K562 (cell line): ENCODE measurements around the gene MRM2. TPM values are rescaled to one million over a fixed set of nuclear protein-coding genes. Genes with fewer than 3 reads are reported as not detected.

ENCODE experiments used
- ATAC-seq: fragments of 200-7000 bp; cut with Tn5 transposase; 3 replicates; pipeline ENCODE4 v1.9.1; 2020; ENCODE audit warnings: moderate library complexity
- BruUV-seq: library from RNA; stranded (reverse); fragments of 400-500 nt; replicated peaks from 2 replicates; lab custom pipeline; 2021; lab: Mats Ljungman, UMichigan
- CTCF ChIA-PET: fragments of 300-600 bp; formaldehyde crosslinking; extraction: SDS; loops from one replicate; lab custom pipeline; 2021; ENCODE audit warnings: low intra/inter-chr PET ratio; lab: Yijun Ruan, JAX
- POLR2A ChIA-PET: fragments of 300-600, 350-650 bp; sonication (Branson Sonifier 250); formaldehyde crosslinking; extraction: SDS; loops from one replicate; lab custom pipeline; 2021; ENCODE audit warnings: antibody characterized with exemption, inconsistent platforms; lab: Yijun Ruan, JAX
- DNase-seq, 4 experiments: peaks; one replicate each; pipeline versions ENCODE4 v3.0.0 to v3.0.0-alpha.2; 2011 to 2018; ENCODE audit warnings: low spot score in 3 of 4, mixed read lengths in 3 of 4; ENCODE audit errors: extremely low read depth in 1 of 4
- FAIRE-seq: peaks from 2 replicates; lab custom pipeline; 2011; peaks lifted over from hg19 to GRCh38; lab: Jason Lieb, UNC
- H2AFZ ChIP-seq: 2 replicates; pipeline ENCODE4 v1.6.0; 2011; ENCODE audit warnings: low read depth, low read length, control low read depth, inconsistent platforms
- H3K27ac ChIP-seq: fragments of 200-600 bp; 3 replicates; pipeline ENCODE4 v1.8.0; 2011; ENCODE audit warnings: low read depth, mild to moderate bottlenecking, control low read depth, inconsistent platforms, low read length, moderate library complexity, mixed read lengths; ENCODE audit errors: extremely low read depth
- H3K27me3 ChIP-seq, 2 experiments: fragments of 300-600 bp in 1 of 2; 2 replicates in 1 of 2; 3 replicates in 1 of 2; pipeline versions ENCODE4 v1.6.0 to v1.8.0; 2011; ENCODE audit warnings: inconsistent platforms in 2 of 2, low read length in 2 of 2, mild to moderate bottlenecking in 1 of 2, mixed read lengths in 1 of 2, moderate library complexity in 1 of 2; ENCODE audit not compliant: control insufficient read depth in 2 of 2, insufficient read depth in 2 of 2
- H3K36me3 ChIP-seq: fragments of 300-600 bp; 3 replicates; pipeline ENCODE4 v1.8.0; 2011; ENCODE audit warnings: mild to moderate bottlenecking, low read length, inconsistent platforms; ENCODE audit not compliant: control insufficient read depth, insufficient read depth
- H3K4me1 ChIP-seq, 2 experiments: fragments of 200-600 bp in 1 of 2; replicated peaks in 1 of 2; 2 replicates in 1 of 2; 3 replicates in 1 of 2; pipeline versions ENCODE4 v1.5.1 to v1.8.0; 2011; ENCODE audit warnings: inconsistent platforms in 2 of 2, low read length in 2 of 2, mild to moderate bottlenecking in 1 of 2, mixed read lengths in 1 of 2, moderate library complexity in 1 of 2; ENCODE audit not compliant: control insufficient read depth in 2 of 2, insufficient read depth in 2 of 2
- H3K4me2 ChIP-seq: 2 replicates; pipeline ENCODE4 v1.6.1; 2011; ENCODE audit warnings: low read length, control low read depth, inconsistent platforms, mixed read lengths; ENCODE audit not compliant: insufficient read depth
- H3K4me3 ChIP-seq: fragments of 200-600 bp; sonication (generic), shearing (Covaris generic); 2 replicates; pipeline ENCODE4 v1.5.1; 2016; ENCODE audit warnings: control low read depth, inconsistent platforms
- H3K79me2 ChIP-seq: fragments of 200-600 bp; 3 replicates; pipeline ENCODE4 v1.8.0; 2011; ENCODE audit warnings: low read length, inconsistent platforms; ENCODE audit not compliant: control insufficient read depth, insufficient read depth
- H3K9ac ChIP-seq, 2 experiments: 2 replicates each; pipeline versions ENCODE4 v1.6.0 to v1.6.1; 2011; ENCODE audit warnings: low read depth in 2 of 2, low read length in 2 of 2, control low read depth in 1 of 2, inconsistent platforms in 1 of 2, mild to moderate bottlenecking in 1 of 2, mixed read lengths in 1 of 2; ENCODE audit not compliant: insufficient read depth in 1 of 2
- H3K9me1 ChIP-seq: one replicate; pipeline ENCODE4 v1.6.0; 2011; ENCODE audit warnings: inconsistent platforms, mild to moderate bottlenecking, low read length, moderate library complexity; ENCODE audit not compliant: control insufficient read depth, insufficient read depth
- H3K9me3 ChIP-seq: replicated peaks from 2 replicates; pipeline ENCODE4 v1.5.1; 2011; ENCODE audit warnings: low read depth, low read length, inconsistent platforms; ENCODE audit not compliant: control insufficient read depth, insufficient read depth
- H4K20me1 ChIP-seq: replicated peaks from 2 replicates; pipeline ENCODE4 v1.6.1; 2011; ENCODE audit warnings: low read length, inconsistent platforms, mixed read lengths; ENCODE audit not compliant: control insufficient read depth, insufficient read depth
- HMG20A ChIP-seq: fragments of 450-650 bp; formaldehyde crosslinking; conservative IDR thresholded peaks from 2 replicates; pipeline ENCODE4 v1.4.0; 2020; ENCODE audit warnings: mild to moderate bottlenecking, mixed read lengths
- WGBS: fragments of 100-300 bp; shearing (Covaris generic); methylation state at CpG from one replicate; pipeline ENCODE4 v1.1.6; 2016; ENCODE audit warnings: low coverage, mixed read lengths; ENCODE audit not compliant: insufficient coverage; ENCODE audit errors: missing lambda C conversion rate; 5-methylcytosine and 5-hydroxymethylcytosine counted together
- in situ Hi-C: fragments of 300-500 bp; cut with MboI; formaldehyde crosslinking; loops from 4 replicates; pipeline ENCODE4 v1.15.0; 2018; ENCODE audit warnings: inconsistent platforms, mixed read lengths
- intact Hi-C: fragments of 100-400 bp; cut with micrococcal nuclease; formaldehyde crosslinking; loops from 2 replicates; pipeline ENCODE4 v1.14.2; 2022
- polyA plus RNA-seq, 8 experiments: library from polyadenylated mRNA; depleted of rRNA in 4 of 8; stranded (reverse) in 5 of 8; unstranded in 3 of 8; fragments of >200 nt; fragmentation: Nextera tagmentation in 2 of 8; fragmentation: Illumina TruSeq in 1 of 8; extraction: Ambion mirVana in 2 of 8; extraction: Trizol in 1 of 8; gene quantifications; 2 replicates each; pipeline versions ENCODE4 v1.2.1 to v1.2.3, GENCODE V29; 2011 to 2014; ENCODE audit warnings: inconsistent platforms in 1 of 8, missing spikeins in 1 of 8
- total RNA-seq, 7 experiments: library from RNA; depleted of rRNA in 6 of 7; stranded (reverse); fragments of >200 nt in 6 of 7; fragmentation: Illumina TruSeq in 2 of 7; extraction: Trizol in 2 of 7; gene quantifications; 2 replicates each; pipeline versions ENCODE4 v1.2.1 to v1.2.3, GENCODE V29; 2011 to 2021; ENCODE audit warnings: low replicate concordance in 1 of 7
- TF ChIP-seq, protein P1 (sequence below): fragments of 450-650 bp; formaldehyde crosslinking; conservative IDR thresholded peaks from 2 replicates; pipeline ENCODE4 v1.4.0; 2022; ENCODE audit warnings: mild to moderate bottlenecking, missing genetic modification characterization
- TF ChIP-seq, protein P2 (sequence below): IDR thresholded peaks from 3 replicates; pipeline ENCODE4 v1.6.1; 2011; ENCODE audit warnings: borderline replicate concordance, mild to moderate bottlenecking, moderate library complexity; ENCODE audit not compliant: insufficient read length; ENCODE audit errors: extremely low read depth

Gene MRM2
- total and polyA plus RNA-seq, 9 of the 15 experiments (the other 6 are each of a cell fraction or from before 2014, with no cell fraction given), result 32.4 to 116 (median 50.5) TPM

DNA sequence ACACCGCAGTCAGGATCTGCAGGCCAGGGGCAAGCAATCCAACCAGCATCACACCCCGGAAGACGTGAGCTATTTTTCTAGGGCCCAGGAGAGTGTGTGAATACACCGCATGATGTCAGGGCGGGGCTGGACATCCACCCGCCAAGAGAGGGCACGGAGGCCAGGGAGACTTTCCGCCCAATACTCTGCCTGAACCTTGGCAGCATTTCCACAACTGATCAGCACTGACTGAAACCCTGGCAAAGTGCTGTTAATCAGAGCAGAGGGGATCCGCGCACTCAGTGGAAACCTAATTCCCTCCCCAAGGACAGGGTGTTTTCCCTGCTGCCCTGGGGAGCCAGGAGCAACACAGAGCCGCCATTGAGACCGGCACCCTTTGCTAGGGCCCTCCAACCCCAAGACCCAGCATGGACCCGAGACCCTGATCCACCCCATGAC is 17.5 kb downstream of the MRM2 start:
- Histone ChIP-seq H3K9ac (peak overlapping the region in 1 of 2 experiments; percentile 68; a peak in 2 of 4 replicates), H3K9me1 (no peaks in the 10 kb centered on the region), H3K79me2 (peaks cover 7% of the 10 kb centered on the region), H3K27me3 (no peaks in the 10 kb centered on the region), H3K4me3 (no peak overlapping the region), H3K4me1 (peaks cover 0 to 6% of the 10 kb centered on the region in 2 experiments; a peak in 2 of 5 replicates), H3K4me2 (no peak overlapping the region), H3K36me3 (peaks cover 85% of the 10 kb centered on the region; the same call in 2 of the 3 replicates), H3K9me3 (no peaks in the 10 kb centered on the region), H4K20me1 (peaks cover 2% of the 10 kb centered on the region; the same call in 1 of the 2 replicates), H3K27ac (no peak overlapping the region), H2AFZ (no peak overlapping the region)
- 93% methylated on average over 11 of the region's 13 CpGs for WGBS
- TF ChIP-seq HMG20A (CRISPR knock-in tag), result no peak
- TF ChIP-seq, protein P1, sequence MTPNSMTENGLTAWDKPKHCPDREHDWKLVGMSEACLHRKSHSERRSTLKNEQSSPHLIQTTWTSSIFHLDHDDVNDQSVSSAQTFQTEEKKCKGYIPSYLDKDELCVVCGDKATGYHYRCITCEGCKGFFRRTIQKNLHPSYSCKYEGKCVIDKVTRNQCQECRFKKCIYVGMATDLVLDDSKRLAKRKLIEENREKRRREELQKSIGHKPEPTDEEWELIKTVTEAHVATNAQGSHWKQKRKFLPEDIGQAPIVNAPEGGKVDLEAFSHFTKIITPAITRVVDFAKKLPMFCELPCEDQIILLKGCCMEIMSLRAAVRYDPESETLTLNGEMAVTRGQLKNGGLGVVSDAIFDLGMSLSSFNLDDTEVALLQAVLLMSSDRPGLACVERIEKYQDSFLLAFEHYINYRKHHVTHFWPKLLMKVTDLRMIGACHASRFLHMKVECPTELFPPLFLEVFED, result no peak
- TF ChIP-seq, protein P2, sequence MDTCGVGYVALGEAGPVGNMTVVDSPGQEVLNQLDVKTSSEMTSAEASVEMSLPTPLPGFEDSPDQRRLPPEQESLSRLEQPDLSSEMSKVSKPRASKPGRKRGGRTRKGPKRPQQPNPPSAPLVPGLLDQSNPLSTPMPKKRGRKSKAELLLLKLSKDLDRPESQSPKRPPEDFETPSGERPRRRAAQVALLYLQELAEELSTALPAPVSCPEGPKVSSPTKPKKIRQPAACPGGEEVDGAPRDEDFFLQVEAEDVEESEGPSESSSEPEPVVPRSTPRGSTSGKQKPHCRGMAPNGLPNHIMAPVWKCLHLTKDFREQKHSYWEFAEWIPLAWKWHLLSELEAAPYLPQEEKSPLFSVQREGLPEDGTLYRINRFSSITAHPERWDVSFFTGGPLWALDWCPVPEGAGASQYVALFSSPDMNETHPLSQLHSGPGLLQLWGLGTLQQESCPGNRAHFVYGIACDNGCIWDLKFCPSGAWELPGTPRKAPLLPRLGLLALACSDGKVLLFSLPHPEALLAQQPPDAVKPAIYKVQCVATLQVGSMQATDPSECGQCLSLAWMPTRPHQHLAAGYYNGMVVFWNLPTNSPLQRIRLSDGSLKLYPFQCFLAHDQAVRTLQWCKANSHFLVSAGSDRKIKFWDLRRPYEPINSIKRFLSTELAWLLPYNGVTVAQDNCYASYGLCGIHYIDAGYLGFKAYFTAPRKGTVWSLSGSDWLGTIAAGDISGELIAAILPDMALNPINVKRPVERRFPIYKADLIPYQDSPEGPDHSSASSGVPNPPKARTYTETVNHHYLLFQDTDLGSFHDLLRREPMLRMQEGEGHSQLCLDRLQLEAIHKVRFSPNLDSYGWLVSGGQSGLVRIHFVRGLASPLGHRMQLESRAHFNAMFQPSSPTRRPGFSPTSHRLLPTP, result no peak
- ATAC-seq (no peak), FAIRE-seq (no peak), DNase-seq (no peak)
- no TSS peak for BruUV-seq
- ChIA-PET CTCF (no interaction called here), POLR2A (interaction anchor here (0.6 to 1.6 kb wide), 2 partner anchors 8 to 178 kb away, joined by 3 to 6 read pairs; partner anchors contain the start of gene MAD1L1)
- in situ Hi-C loops (no loop called here), intact Hi-C loops (no loop called here)
